Measurements from ENCODE around the gene IGF1R. TPM values are rescaled to one million over a fixed set of nuclear protein-coding genes. Genes with fewer than 3 reads are reported as not detected.

Gene IGF1R
- total and polyA plus RNA-seq, 8 donors: 8.1 to 50.3 (median 36.0) TPM

- no peak overlapping the region for H3K27ac ChIP-seq
- no peaks in the 10 kb centered on the region for H3K27me3 ChIP-seq
- FAIRE-seq (no peak), DNase-seq (no peak), ATAC-seq (peak in 1 of 4 donors; percentile 24)
- intact Hi-C loops (cut with DNase I): no loop called here
- TF ChIP-seq, protein P1, sequence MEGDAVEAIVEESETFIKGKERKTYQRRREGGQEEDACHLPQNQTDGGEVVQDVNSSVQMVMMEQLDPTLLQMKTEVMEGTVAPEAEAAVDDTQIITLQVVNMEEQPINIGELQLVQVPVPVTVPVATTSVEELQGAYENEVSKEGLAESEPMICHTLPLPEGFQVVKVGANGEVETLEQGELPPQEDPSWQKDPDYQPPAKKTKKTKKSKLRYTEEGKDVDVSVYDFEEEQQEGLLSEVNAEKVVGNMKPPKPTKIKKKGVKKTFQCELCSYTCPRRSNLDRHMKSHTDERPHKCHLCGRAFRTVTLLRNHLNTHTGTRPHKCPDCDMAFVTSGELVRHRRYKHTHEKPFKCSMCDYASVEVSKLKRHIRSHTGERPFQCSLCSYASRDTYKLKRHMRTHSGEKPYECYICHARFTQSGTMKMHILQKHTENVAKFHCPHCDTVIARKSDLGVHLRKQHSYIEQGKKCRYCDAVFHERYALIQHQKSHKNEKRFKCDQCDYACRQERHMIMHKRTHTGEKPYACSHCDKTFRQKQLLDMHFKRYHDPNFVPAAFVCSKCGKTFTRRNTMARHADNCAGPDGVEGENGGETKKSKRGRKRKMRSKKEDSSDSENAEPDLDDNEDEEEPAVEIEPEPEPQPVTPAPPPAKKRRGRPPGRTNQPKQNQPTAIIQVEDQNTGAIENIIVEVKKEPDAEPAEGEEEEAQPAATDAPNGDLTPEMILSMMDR (IDR thresholded peaks at IDR 0.05): no peak
- no peak overlapping the region for H3K4me3 ChIP-seq
- no peaks in the 10 kb centered on the region for H3K9me3 ChIP-seq
- peaks cover 1 to 20% (median 14%) of the 10 kb centered on the region in 3 donors for H3K4me1 ChIP-seq
- WGBS, 2 donors: 73 to 76% methylated on average over 2 of the region's 2 CpGs
- no peaks in the 10 kb centered on the region for H3K36me3 ChIP-seq
These were observed 112.6 kb downstream of the IGF1R start for GRCh38 chr15:98760975-98761374.

DNA sequence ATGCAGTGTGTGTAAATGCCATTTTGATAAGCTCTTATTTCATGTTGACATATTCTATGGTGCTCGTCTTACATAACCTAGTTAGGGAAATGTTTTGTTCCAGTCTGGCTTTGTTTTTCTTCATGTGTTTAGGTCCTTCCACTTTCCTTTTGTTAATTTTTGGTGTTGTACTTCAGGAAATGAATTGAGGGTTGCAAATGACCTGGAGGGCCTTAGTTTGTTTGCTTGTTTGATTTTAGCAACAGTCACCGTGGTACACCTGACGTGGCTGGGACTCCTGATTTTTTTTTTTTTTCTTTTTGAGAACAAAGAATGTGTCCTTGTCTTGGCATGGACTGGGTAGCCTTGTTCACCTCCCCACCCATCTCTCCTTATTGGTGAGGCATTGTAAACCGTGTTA, 114.8 kb downstream of the IGF1R start:
- no peak for DNase-seq
- 13 to 24% methylated on average over 4 of the region's 4 CpGs for WGBS, 2 donors
- intact Hi-C loops (cut with DNase I): no loop called here
- Histone ChIP-seq H3K27ac (peak overlapping the region in 3 of 4 donors; percentile 40 to 62 (median 46)), H3K27me3 (no peaks in the 10 kb centered on the region), H3K36me3 (no peaks in the 10 kb centered on the region), H3K4me1 (peaks cover 0 to 16% (median 14%) of the 10 kb centered on the region in 3 donors), H3K9me3 (no peaks in the 10 kb centered on the region), H3K4me3 (no peak overlapping the region)
- peak; percentile 32 to 72 (median 58) for ATAC-seq
- no peak for FAIRE-seq
- TF ChIP-seq, protein P1 (IDR thresholded peaks at IDR 0.05): no peak

DNA sequence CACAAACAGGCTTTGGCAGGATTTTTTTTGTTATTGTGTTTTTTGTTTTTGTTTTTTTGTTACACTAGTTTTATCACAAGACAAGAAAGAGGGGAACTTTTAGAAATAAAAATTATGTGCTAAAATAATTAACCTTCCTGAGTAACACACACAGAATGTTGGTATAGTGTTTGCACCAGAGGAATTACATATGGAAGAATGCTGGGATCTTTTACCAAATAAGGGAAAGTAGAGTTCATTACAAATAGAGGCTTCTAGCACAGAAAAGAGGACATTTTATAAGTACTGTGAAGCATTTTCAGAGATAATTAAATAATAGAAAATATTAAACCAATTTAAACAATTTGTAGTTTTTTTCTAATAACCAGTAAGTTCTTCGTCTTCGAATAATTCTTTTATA, 116.0 kb downstream of the IGF1R start:
- WGBS, 2 donors: 98 to 99% methylated on average over 2 of the region's 2 CpGs
- FAIRE-seq: no peak
- Histone ChIP-seq H3K27ac (no peak overlapping the region), H3K9me3 (no peaks in the 10 kb centered on the region), H3K4me1 (peaks cover 4 to 21% (median 16%) of the 10 kb centered on the region in 3 donors), H3K36me3 (no peaks in the 10 kb centered on the region), H3K27me3 (no peaks in the 10 kb centered on the region), H3K4me3 (no peak overlapping the region)
- no peak for ATAC-seq
- DNase-seq: no peak
- TF ChIP-seq, protein P1 (IDR thresholded peaks at IDR 0.05): no peak
- intact Hi-C loops (cut with DNase I): no loop called here

GRCh38 chr15:98765610-98766009, 117.3 kb downstream of the IGF1R start:
- 98 to 100% methylated on average over 2 of the region's 2 CpGs for WGBS, 2 donors
- Histone ChIP-seq H3K27ac (no peak overlapping the region), H3K27me3 (no peaks in the 10 kb centered on the region), H3K9me3 (no peaks in the 10 kb centered on the region), H3K4me3 (no peak overlapping the region), H3K4me1 (peaks cover 11 to 30% (median 17%) of the 10 kb centered on the region in 3 donors), H3K36me3 (no peaks in the 10 kb centered on the region)
- TF ChIP-seq, protein P1 (IDR thresholded peaks at IDR 0.05): no peak
- intact Hi-C loops (cut with DNase I): no loop called here
- no peak for FAIRE-seq
- ATAC-seq: no peak
- DNase-seq: no peak

DNA sequence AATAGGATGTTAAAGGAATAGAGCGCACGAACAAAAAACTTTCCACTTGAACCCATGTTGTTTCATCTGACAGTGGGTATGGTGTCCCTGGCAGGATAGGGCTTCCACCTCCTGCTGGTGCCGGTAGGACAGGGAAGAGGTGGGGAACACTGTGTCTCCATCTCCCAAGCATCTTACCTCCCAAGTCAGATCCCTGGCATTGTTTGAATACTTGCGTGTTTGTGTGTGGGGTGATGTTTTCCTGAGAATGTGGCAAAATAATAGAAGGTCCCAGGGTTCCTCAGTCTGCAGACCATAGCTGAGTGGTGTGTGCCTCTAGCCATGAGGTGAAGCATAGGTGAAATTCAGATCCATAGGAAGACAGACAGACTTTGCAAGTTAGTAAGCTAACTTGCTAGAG, 119.4 kb downstream of the IGF1R start:
- ATAC-seq: no peak
- FAIRE-seq: no peak
- 84 to 89% methylated on average over 4 of the region's 4 CpGs for WGBS, 2 donors
- Histone ChIP-seq H3K36me3 (no peaks in the 10 kb centered on the region), H3K4me3 (no peak overlapping the region), H3K27ac (no peak overlapping the region), H3K4me1 (peaks cover 31 to 47% (median 32%) of the 10 kb centered on the region in 3 donors), H3K9me3 (no peaks in the 10 kb centered on the region), H3K27me3 (no peaks in the 10 kb centered on the region)
- intact Hi-C loops (cut with DNase I): no loop called here
- TF ChIP-seq, protein P1 (IDR thresholded peaks at IDR 0.05): no peak
- no peak for DNase-seq

All from pancreas (tissue), 10 donors.